ENCODE data around the gene RHOBTB1. TPM values are rescaled to one million over a fixed set of nuclear protein-coding genes. Genes with fewer than 3 reads are reported as not detected.

Gene RHOBTB1
- total RNA-seq, 1 experiment from 2014 or later = 0.77 TPM

GRCh38 chr10:60950300-60950699 is 6.3 kb upstream of the RHOBTB1 start:
- ATAC-seq (no peak), DNase-seq (ENCODE audit: low read depth, low spot score) (no peak)
- in situ Hi-C loops (cut with HindIII; ENCODE audit: low pct_unique_long_range_greater_than_20kb, low sequenced_read_pairs) = no loop called here
- intact Hi-C loops (cut with micrococcal nuclease; ENCODE audit: unreplicated experiment) = no loop called here
- BruUV-seq (replicated peaks) = no TSS peak
- Histone ChIP-seq H3K4me1 (ENCODE audit: control insufficient read depth, insufficient read depth, low read length) (no peaks in the 10 kb centered on the region), H3K9me3 (ENCODE audit: control insufficient read depth, insufficient read depth, low read depth, low read length) (no peaks in the 10 kb centered on the region), H3K27me3 (ENCODE audit: control insufficient read depth, insufficient read depth, low read length) (peaks cover 8% of the 10 kb centered on the region), H3K27ac (ENCODE audit: low read length) (no peak overlapping the region), H3K4me3 (ENCODE audit: low read depth in 2 of 2, low read length in 2 of 2) (no peak overlapping the region), H3K36me3 (ENCODE audit: control insufficient read depth, insufficient read depth, low read length) (no peaks in the 10 kb centered on the region)
- POLR2A ChIA-PET = no interaction called here
- CTCF ChIA-PET = no interaction called here
- TF ChIP-seq POLR2AphosphoS5 (IDR thresholded peaks at IDR 0.05; ENCODE audit: low read depth, low read length) (no peak), REST (IDR thresholded peaks at IDR 0.05; ENCODE audit: insufficient read depth in 1 of 2, low read depth in 2 of 2, low read length in 1 of 2) (no peak), CTCF (IDR thresholded peaks at IDR 0.05) (no peak), TCF7L2 (IDR thresholded peaks at IDR 0.05; ENCODE audit: low read depth, low read length) (no peak), SIN3A (IDR thresholded peaks at IDR 0.05; ENCODE audit: borderline replicate concordance, insufficient read depth, low read depth, low read length) (no peak)

GRCh38 chr10:60948851-60949250 is 4.9 kb upstream of the RHOBTB1 start:
- H3K27ac ChIP-seq (ENCODE audit: low read length) = no peak overlapping the region
- POLR2A ChIA-PET = no interaction called here
- peaks cover 4% of the 10 kb centered on the region for H3K4me1 ChIP-seq (ENCODE audit: control insufficient read depth, insufficient read depth, low read length)
- DNase-seq (ENCODE audit: low read depth, low spot score) = no peak
- CTCF ChIA-PET = interaction anchor here (0.6 to 0.7 kb wide), 2 partner anchors 11 to 13 kb away, joined by 4 to 17 read pairs; no protein-coding TSS in a partner anchor
- H3K27me3 ChIP-seq (ENCODE audit: control insufficient read depth, insufficient read depth, low read length) = peaks cover 8% of the 10 kb centered on the region
- TF ChIP-seq CTCF (IDR thresholded peaks at IDR 0.05) = no peak
- TF ChIP-seq REST (IDR thresholded peaks at IDR 0.05; ENCODE audit: insufficient read depth in 1 of 2, low read depth in 2 of 2, low read length in 1 of 2) = no peak
- TF ChIP-seq POLR2AphosphoS5 (IDR thresholded peaks at IDR 0.05; ENCODE audit: low read depth, low read length) = no peak
- TF ChIP-seq SIN3A (IDR thresholded peaks at IDR 0.05; ENCODE audit: borderline replicate concordance, insufficient read depth, low read depth, low read length) = no peak
- TF ChIP-seq TCF7L2 (IDR thresholded peaks at IDR 0.05; ENCODE audit: low read depth, low read length) = no peak
- no peak overlapping the region for H3K4me3 ChIP-seq (ENCODE audit: low read depth in 2 of 2, low read length in 2 of 2)
- H3K36me3 ChIP-seq (ENCODE audit: control insufficient read depth, insufficient read depth, low read length) = no peaks in the 10 kb centered on the region
- intact Hi-C loops (cut with micrococcal nuclease; ENCODE audit: unreplicated experiment) = no loop called here
- H3K9me3 ChIP-seq (ENCODE audit: control insufficient read depth, insufficient read depth, low read depth, low read length) = no peaks in the 10 kb centered on the region
- in situ Hi-C loops (cut with HindIII; ENCODE audit: low pct_unique_long_range_greater_than_20kb, low sequenced_read_pairs) = no loop called here
- no TSS peak for BruUV-seq (replicated peaks)
- ATAC-seq = no peak

Measured in Panc1 (cell line).